ENCODE measurements around the gene CSF1. TPM values are rescaled to one million over a fixed set of nuclear protein-coding genes. Genes with fewer than 3 reads are reported as not detected.

The CSF1 gene
- total and polyA plus RNA-seq, 2 experiments from 2014 or later, result 1.4 to 3.5 TPM

DNA sequence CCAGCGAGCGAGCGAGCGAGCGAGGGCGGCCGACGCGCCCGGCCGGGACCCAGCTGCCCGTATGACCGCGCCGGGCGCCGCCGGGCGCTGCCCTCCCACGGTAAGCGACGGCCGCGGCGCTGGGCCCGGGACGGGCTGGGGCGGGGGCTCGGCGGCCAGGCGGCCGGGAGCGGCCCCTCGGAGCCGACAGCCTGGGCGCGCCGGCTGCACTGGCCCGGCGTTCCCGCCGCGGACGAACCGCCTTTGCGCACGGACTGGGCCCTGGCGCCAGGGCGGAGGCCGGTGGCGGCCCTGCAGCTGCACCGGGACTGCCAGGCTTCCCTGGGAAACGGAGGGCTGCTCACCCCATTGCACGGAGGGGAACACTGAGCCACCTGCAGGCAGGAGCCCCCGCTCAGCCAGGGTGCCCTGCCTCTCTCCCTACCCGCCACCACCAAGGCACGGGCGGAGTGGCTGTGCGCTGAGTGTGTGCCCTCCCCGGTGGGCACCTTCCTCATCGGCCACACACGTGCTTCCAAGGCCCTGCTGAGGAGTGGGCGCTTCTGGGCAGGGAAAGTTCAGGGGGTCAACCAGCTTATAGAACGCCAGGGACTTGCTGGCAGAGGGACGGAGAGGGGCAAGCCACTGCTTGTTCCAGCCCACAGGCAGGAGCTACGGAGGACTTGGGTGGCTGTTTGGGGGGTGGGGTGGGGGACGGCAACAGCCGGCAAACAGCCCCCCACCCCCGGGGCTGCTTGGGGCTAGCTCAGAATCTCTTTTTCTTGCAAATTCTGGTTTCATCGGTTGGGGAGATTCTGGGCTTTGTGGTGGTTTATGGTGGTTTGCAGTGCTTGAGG lies 532 bp downstream of the CSF1 start:
- Mint-ChIP-seq H3K27ac (no peak overlapping the region), H3K4me1 (peaks cover 38% of the 10 kb centered on the region)

DNA sequence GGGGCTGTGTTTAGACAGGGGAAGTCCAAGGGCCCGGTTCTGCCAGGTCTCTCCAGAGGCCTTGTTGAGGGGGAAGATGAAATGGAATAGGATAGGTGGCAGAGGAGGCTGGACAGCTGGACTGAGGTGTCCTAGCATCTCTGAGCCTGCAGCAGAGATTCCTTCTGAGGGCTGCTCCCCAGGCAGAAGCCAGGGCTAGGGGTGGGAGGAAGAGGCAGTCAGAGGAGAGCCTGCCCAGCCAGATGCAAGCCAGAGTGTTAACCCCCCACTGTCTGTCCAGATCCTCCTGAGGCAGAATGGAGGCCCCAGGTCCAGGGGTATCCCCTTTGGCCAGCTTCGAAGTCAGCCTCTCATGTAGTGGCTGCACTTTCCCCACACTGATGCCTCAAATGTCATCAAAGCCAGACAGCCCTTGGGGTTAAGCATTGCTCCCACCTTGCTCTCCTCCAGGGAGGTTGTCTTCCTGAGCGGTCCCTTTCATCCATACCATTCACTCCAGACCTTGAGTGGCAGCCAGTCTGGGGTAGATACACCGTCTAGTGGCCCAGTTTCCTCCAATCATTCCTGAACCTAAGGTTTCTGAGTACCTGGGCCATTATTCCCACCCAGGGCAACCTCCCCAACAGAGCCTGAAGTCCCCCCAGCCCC lies 1.7 kb downstream of the CSF1 start:
- Histone ChIP-seq H3K4me1 (ENCODE audit: insufficient read depth) (peaks cover 21% of the 10 kb centered on the region), H3K4me3 (peak overlapping the region; percentile 72), H3K9me2 (ENCODE audit: insufficient read depth) (no peaks in the 10 kb centered on the region), H3K36me3 (ENCODE audit: insufficient read depth) (no peaks in the 10 kb centered on the region), H3K79me2 (replicated peaks; ENCODE audit: insufficient read depth) (no peaks in the 10 kb centered on the region), H2AFZ (no peak overlapping the region), H3K27ac (ENCODE audit: low read depth) (no peak overlapping the region), H3K27me3 (ENCODE audit: insufficient read depth) (peaks cover 58% of the 10 kb centered on the region), H3F3A (replicated peaks; ENCODE audit: low read depth) (0 out of 2 replicates have a peak, but pooled peaks cover 3% of the 10 kb centered on the region), H3K4me2 (peak overlapping the region; percentile 88), H4K20me1 (replicated peaks; ENCODE audit: insufficient read depth) (no peaks in the 10 kb centered on the region)
- Mint-ChIP-seq H3K36me3 (ENCODE audit: low read depth) (no peaks in the 10 kb centered on the region; the same call in 2 of the 3 replicates), H3K27ac (no peak overlapping the region), H3K4me1 (peaks cover 29% of the 10 kb centered on the region), H3K27me3 (ENCODE audit: insufficient read depth, low read depth, poor library complexity) (peaks cover 45% of the 10 kb centered on the region), H3K4me3 (peak overlapping the region; percentile 65; the same call in 1 of the 3 replicates), H3K9me3 (no peaks in the 10 kb centered on the region)
- ATAC-seq (no peak), DNase-seq (ENCODE audit: low spot score) (no peak)
- TF ChIP-seq ZNF114 (CRISPR knock-in tag; IDR thresholded peaks at IDR 0.05), result no peak
- TF ChIP-seq, protein P1, sequence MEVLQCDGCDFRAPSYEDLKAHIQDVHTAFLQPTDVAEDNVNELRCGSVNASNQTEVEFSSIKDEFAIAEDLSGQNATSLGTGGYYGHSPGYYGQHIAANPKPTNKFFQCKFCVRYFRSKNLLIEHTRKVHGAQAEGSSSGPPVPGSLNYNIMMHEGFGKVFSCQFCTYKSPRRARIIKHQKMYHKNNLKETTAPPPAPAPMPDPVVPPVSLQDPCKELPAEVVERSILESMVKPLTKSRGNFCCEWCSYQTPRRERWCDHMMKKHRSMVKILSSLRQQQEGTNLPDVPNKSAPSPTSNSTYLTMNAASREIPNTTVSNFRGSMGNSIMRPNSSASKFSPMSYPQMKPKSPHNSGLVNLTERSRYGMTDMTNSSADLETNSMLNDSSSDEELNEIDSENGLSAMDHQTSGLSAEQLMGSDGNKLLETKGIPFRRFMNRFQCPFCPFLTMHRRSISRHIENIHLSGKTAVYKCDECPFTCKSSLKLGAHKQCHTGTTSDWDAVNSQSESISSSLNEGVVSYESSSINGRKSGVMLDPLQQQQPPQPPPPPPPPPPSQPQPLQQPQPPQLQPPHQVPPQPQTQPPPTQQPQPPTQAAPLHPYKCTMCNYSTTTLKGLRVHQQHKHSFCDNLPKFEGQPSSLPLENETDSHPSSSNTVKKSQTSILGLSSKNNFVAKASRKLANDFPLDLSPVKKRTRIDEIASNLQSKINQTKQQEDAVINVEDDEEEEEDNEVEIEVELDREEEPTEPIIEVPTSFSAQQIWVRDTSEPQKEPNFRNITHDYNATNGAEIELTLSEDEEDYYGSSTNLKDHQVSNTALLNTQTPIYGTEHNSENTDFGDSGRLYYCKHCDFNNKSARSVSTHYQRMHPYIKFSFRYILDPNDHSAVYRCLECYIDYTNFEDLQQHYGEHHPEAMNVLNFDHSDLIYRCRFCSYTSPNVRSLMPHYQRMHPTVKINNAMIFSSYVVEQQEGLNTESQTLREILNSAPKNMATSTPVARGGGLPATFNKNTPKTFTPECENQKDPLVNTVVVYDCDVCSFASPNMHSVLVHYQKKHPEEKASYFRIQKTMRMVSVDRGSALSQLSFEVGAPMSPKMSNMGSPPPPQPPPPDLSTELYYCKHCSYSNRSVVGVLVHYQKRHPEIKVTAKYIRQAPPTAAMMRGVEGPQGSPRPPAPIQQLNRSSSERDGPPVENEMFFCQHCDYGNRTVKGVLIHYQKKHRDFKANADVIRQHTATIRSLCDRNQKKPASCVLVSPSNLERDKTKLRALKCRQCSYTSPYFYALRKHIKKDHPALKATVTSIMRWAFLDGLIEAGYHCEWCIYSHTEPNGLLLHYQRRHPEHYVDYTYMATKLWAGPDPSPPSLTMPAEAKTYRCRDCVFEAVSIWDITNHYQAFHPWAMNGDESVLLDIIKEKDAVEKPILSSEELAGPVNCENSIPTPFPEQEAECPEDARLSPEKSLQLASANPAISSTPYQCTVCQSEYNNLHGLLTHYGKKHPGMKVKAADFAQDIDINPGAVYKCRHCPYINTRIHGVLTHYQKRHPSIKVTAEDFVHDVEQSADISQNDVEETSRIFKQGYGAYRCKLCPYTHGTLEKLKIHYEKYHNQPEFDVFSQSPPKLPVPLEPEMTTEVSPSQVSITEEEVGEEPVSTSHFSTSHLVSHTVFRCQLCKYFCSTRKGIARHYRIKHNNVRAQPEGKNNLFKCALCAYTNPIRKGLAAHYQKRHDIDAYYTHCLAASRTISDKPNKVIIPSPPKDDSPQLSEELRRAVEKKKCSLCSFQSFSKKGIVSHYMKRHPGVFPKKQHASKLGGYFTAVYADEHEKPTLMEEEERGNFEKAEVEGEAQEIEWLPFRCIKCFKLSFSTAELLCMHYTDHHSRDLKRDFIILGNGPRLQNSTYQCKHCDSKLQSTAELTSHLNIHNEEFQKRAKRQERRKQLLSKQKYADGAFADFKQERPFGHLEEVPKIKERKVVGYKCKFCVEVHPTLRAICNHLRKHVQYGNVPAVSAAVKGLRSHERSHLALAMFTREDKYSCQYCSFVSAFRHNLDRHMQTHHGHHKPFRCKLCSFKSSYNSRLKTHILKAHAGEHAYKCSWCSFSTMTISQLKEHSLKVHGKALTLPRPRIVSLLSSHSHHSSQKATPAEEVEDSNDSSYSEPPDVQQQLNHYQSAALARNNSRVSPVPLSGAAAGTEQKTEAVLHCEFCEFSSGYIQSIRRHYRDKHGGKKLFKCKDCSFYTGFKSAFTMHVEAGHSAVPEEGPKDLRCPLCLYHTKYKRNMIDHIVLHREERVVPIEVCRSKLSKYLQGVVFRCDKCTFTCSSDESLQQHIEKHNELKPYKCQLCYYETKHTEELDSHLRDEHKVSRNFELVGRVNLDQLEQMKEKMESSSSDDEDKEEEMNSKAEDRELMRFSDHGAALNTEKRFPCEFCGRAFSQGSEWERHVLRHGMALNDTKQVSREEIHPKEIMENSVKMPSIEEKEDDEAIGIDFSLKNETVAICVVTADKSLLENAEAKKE (CRISPR knock-in tag; IDR thresholded peaks at IDR 0.05), result no peak
- no peak for TF ChIP-seq STAT1 (IDR thresholded peaks at IDR 0.05; ENCODE audit: unreplicated experiment)
- TF ChIP-seq NANOG (IDR thresholded peaks at IDR 0.05; ENCODE audit: borderline replicate concordance), result no peak

More for the DNA sequence above, 532 bp downstream of the CSF1 start:
- Histone ChIP-seq H3K4me1 (ENCODE audit: insufficient read depth) (peaks cover 23% of the 10 kb centered on the region), H3K9me2 (ENCODE audit: insufficient read depth) (no peaks in the 10 kb centered on the region), H2AFZ (peak overlapping the region; percentile 91), H3K27ac (ENCODE audit: low read depth) (no peak overlapping the region), H3F3A (replicated peaks; ENCODE audit: low read depth) (0 out of 2 replicates have a peak, but pooled peaks cover 3% of the 10 kb centered on the region), H3K27me3 (ENCODE audit: insufficient read depth) (peaks cover 61% of the 10 kb centered on the region), H4K20me1 (replicated peaks; ENCODE audit: insufficient read depth) (no peaks in the 10 kb centered on the region), H3K79me2 (replicated peaks; ENCODE audit: insufficient read depth) (no peaks in the 10 kb centered on the region), H3K4me2 (peak overlapping the region; percentile 93), H3K4me3 (peak overlapping the region; percentile 72), H3K36me3 (ENCODE audit: insufficient read depth) (no peaks in the 10 kb centered on the region)
- DNase-seq (ENCODE audit: low spot score), result peak; percentile 67
- peak; percentile 41 for ATAC-seq
- Mint-ChIP-seq H3K36me3 (ENCODE audit: low read depth) (no peaks in the 10 kb centered on the region), H3K27me3 (ENCODE audit: insufficient read depth, low read depth, poor library complexity) (peaks cover 47% of the 10 kb centered on the region), H3K4me3 (peak overlapping the region; percentile 82), H3K9me3 (no peaks in the 10 kb centered on the region)
- TF ChIP-seq ZNF114 (CRISPR knock-in tag; IDR thresholded peaks at IDR 0.05) (no peak), EZH2 (IDR thresholded peaks at IDR 0.05; ENCODE audit: low read depth, unreplicated experiment) (peak; percentile 43)

All from GM23338 (cell line).